Stimulated activated CD8-positive, alpha-beta memory T cell treated with anti-CD3 and anti-CD28 coated beads, Interleukin-7, amount 100 ng/mL, for 24 hours (primary cell): ENCODE data around the gene THOP1.

Source experiments
- DNase-seq: peaks from one replicate; pipeline ENCODE4 v3.0.0-alpha.2; 2020; ENCODE audit warnings: low read depth

Gene THOP1

DNA sequence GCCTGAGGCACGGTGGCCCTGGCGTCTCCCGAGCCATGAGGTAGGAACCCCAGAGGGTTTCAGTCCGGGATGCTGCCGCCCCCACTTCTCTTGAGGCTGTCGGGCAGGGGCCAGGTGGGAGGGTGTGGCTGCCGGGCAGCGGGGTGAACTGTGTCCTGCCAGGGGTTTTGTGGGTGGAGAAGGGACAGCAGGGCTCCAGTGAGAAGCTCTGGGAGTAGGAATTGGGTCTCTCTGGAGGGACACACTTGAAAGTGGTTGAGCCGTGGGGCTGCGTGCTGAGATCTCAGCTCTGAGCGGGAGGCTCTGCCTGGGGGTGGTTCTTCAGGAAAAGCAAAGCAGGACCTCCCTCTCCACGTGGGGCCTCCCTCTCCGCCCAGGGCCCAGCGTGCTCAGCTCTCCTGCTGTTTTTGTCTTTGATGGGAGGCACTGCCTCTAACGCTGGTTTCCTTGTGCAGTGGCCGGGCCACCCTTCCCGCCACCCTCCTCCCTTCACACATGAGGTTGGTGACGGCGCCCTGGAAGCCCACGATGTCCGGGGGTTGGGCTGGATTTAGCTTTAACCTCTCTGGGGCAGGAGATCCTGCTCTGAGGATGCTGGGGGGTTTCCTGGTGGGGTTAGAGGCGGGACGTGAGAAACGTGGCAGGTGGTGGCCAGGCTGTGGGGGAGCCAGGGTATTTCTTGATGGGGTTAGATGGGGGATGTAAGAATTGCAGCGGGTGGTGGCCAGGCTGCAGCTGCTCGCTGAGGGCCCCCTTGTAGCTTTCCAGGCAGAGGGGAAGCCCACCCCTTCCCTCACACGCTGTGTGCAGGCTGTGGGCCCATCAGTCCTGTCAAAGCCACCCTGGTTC is 19.1 kb downstream of the THOP1 start:
- DNase-seq, result no peak

DNA sequence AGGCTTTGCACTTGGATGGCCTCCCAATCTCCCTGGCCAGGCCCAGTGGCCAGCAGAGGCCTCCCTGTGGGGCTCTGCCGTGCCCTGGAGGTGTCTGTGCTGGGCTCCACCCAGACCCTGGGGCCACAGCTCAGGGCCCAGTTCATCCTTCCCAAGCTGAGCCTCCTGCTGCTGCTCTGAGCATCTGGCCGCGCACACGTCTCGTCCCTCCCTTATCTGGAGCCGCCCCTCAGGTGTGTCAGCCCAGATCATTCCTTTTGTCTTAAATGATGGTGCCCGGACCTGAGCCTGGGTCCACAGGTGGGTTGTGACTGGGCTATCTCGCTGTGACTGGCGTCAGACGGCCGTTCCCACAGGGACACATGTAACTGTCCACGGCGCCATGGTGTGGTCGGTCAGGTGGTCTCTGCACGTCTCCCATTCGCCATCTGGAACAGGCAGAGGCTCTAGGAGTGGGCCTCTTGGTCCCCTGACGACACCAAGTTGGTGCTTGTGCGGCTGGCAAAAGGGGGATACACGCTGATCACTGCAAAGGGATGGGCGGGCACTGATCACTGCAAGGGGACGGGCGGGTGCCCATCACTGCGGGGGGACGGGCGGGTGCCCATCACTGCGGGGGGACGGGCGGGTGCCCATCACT is 20.1 kb downstream of the THOP1 start:
- DNase-seq, result no peak

DNA sequence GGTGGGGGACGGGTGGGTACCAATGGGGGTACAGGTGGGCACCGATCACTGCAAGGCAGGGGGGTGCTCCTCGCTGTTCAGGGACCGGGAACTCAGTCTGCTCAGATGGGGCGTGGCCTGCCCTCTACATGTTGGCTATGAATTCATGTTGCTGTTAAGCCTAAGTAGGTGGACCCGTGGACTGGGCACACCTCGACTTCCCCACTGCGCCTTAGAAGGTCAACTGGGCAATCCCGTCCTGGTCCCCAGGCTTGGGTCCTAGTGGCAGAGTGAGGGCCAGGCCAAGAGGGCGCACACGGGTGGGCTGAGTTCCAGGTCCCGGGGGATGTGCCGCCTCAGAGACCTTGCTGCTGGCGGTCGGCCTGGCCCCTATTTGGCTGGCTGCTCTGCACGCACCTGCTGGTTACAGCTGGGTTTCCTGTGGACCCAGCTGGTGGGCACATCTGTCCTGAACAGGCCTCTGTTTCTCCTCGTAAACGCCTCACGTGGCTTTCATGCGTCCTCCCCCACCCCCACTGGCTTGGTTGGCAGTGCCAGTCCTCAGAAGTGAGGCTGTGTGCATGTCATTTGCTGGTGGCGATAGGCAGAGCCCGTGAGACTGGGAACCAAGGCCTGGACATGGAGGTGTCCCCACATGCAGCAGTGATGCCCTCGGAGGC is 20.8 kb downstream of the THOP1 start:
- DNase-seq, result no peak

DNA sequence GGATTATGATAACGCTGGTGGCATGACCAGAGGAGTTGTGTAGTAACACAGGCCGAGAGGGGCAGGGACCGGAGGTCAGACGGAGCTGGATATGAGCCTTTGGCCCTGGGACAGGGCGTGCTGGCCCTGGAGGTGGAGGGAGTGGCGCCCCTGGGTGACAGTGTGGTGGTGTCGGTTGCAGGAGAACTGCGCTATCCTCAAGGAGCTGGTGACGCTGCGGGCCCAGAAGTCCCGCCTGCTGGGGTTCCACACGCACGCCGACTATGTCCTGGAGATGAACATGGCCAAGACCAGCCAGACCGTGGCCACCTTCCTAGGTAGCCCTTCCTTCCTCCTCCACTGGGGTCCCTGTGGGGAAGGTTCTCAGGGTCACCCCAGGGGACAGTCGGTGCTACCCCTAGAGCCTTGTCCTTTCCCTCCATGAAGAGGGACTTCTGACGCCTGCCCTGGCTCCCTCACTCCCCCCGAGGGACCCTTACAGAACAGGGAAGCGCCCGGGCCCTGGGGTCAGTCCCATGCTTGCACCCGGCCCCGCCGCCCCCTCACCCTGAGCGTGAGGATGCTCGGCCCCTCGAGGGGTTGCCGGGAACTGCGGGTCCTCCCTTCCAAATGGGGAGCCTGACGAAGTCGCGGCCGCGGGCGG is 21.6 kb downstream of the THOP1 start:
- no peak for DNase-seq

DNA sequence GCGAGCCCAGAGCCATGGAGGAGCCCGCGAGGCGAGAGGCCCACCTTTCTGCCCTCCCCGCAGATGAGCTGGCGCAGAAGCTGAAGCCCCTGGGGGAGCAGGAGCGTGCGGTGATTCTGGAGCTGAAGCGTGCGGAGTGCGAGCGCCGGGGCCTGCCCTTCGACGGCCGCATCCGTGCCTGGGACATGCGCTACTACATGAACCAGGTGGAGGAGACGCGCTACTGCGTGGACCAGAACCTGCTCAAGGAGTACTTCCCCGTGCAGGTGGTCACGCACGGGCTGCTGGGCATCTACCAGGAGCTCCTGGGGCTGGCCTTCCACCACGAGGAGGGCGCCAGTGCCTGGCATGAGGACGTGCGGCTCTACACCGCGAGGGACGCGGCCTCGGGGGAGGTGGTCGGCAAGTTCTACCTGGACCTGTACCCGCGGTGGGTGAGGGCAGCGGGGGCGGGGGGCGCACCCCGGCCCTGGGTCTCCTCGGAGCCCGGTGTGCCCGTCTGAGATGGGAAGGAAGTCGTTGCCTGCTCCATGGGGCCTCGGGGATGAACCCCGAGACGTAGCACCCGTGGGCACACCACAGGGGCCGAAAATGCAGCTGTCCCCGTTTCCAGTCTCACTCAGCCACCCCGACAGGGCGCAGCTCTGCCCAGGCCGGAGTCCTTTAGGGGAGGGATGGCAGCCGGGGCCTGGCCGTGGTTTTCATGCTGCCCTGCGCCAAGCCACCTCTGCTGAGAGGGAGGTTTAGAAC is 22.3 kb downstream of the THOP1 start:
- DNase-seq, result no peak

DNA sequence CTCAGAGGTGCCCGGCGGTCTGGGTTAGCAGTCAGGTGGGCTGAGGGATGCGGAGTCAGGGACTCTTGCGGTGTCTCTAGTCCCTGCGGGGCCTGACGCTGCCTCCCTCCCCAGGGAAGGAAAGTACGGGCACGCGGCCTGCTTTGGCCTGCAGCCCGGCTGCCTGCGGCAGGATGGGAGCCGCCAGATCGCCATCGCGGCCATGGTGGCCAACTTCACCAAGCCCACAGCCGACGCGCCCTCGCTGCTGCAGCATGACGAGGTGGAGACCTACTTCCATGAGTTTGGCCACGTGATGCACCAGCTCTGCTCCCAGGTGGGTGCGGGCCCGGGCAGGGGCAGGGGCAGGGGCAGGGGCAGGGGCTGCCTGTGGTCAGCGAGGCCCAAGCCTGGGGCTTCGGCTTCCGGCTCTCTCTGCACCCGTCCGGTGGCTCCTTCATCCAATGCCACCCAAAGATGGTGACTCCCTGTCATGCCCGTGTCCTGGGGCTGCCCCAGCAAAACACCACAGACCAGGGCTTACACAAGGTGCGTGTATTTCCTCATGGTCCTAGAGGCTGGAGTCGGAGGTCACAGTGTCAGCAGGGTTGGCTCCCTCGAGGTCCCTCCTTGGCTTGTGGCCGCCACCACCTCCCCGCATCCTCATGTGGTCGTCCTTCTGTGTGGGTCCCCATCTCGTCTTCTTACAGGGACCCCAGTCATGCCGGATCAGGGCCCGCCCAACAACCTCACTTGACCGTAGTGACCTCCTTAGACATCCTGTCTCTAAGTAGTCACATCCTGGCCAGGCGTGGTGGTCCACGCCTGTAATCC is 23.0 kb downstream of the THOP1 start:
- DNase-seq, result no peak

DNA sequence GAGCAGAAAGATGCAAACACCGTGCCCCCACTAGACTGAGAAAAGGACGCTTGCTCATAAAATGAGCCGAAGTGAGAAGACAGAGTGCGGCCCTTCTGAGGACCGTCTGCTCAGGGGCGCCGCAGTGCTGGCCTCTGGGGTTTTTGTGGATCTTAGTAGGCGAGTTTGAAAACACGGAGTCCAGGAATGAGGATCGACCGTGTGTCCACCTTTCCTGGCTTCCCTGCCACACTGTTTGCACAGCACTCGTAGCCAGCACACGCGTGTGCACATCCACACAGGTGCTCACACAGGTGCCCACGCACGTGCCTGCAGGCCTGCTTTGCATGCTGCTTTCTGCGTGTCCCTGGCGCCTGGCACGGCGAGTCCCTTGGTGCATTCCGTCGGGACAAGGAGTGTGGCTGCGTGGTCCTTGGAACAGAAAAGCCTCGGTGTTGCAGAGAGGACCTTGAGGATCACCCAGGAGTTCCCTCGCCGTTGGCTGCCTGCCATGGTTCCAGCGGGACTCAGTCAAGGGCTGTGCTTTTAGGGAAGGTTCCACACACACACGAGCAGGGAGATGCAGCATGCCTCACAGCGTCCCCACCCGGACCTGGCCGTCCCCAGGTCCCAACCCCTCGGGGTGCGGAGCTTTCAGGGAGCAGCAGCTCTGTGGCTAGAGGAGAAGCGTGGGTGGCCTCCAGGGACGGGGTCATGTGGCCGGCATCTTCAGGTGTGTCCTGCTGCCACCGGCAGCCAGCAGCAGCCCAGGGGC is 24.3 kb downstream of the THOP1 start:
- DNase-seq, result no peak

DNA sequence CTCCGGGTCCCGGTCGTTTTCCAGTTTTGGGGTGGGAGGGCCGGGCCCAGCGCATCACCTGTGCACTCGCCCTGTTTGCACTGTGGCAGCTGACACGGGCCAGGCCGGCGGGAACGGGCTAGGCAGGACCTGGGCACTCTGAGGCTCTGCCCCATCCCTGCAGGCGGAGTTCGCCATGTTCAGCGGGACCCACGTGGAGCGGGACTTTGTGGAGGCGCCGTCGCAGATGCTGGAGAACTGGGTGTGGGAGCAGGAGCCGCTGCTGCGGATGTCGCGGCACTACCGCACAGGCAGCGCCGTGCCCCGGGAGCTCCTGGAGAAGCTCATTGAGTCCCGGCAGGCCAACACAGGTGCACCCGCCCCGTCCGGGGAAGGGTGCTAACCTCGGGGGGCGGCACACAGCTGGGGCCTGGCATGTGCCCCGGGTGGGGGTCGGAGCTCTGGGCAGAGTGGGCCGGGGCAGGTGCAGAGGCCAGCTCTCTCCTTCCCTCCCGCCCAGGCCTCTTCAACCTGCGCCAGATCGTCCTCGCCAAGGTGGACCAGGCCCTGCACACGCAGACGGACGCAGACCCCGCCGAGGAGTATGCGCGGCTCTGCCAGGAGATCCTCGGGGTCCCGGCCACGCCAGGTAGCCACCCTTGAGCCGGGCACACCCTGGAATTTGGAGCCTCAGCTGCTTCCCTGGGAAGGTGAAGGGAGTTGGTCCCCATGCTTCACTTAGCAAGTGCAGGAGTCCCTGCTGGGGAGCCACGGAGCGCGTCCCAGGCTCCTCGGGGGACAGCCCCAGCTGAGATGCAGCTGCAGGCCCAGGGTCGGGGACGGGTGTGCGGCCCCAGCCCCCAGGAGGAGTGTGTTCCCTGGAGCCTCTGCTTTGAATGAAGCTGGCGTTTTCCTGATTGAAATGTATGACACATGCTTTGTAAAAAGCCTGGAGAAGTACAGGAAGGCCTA is 25.1 kb downstream of the THOP1 start:
- no peak for DNase-seq

DNA sequence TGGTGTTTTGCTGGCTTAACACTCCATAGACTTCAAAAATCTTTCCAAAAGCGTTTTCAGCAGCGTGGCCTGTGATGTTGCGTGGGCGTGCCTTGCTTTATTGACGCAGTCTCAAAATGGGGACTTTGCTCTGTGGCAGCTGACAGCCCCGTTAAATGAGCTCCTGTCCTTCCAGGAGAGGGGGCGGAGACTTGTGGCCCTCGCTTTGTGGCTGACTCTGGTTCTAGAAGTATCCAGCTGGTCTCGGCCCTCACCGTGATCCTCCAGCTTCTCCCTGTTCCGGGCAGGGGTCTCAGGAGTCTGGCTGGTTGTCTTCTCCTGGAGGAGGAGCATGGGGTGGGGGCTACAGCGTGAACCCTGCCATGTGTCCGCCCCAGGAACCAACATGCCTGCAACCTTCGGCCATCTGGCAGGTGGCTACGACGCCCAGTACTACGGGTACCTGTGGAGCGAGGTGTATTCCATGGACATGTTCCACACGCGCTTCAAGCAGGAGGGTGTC is 26.0 kb downstream of the THOP1 start:
- no peak for DNase-seq

DNA sequence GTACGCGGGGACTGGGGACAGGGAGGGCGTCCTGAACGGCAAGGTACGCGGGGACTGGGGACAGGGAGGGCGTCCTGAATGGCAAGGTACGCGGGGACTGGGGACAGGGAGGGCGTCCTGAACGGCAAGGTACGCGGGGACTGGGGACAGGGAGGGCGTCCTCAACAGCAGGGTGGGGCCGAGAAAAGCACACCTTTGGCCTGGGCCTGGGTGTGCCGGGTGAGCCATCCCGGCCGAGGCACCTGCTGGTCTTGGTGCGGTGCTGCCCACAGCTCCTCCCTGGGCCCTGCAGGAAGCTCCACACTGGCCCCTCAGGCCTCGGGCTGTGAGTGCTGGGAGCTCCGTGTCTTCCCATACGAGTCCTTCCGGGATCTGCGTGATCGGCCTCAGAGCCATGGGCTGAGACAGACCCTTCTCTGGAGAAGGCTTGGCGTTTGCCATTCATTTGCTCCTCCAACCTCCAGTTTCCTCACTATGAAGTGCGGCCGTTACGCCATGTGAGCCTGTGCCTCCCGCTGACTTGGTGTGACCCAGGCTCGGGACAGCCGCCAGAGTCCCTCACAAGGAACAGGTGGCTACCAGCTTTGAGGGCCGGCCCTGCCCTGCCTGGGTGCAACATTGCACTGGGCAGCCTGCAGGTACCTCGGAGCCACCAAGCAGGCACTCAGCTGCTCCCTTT is 26.6 kb downstream of the THOP1 start:
- DNase-seq, result no peak

DNA sequence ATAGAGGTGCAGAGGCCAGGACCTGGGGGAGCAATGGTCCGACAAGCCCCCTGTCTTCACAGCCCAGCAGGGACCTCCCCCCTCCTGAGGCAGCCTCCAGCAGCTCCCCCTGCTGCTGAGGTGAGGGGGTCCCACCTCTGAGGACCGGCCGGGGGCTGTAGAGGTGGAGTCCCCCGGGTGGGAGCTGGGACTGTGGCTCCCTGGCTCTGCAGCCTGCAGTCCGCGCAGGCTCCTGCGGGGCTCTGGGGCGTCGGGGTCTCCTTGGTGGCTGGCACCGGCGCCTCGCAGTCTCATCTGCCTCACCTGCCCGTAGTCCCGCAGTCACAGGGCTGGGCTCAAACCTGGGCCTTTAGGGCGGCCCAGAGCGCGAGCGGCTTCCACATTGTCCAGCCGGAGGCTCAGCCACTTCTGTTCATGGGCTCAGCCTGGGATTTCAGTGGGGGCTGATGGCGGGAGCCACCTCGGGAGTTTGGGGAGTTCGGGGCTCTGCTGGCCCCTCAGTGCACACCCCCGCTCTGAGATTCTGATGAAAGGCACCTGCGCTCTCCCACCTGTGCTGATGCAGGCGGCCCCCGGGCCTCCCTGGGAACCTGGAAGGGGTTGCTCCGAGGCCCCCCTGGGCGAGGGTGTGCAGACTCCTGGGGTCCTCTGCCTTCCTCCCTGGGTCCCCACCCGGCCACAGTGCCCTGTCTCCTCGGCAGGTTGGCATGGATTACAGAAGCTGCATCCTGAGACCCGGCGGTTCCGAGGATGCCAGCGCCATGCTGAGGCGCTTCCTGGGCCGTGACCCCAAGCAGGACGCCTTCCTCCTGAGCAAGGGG is 27.3 kb downstream of the THOP1 start:
- no peak for DNase-seq

DNA sequence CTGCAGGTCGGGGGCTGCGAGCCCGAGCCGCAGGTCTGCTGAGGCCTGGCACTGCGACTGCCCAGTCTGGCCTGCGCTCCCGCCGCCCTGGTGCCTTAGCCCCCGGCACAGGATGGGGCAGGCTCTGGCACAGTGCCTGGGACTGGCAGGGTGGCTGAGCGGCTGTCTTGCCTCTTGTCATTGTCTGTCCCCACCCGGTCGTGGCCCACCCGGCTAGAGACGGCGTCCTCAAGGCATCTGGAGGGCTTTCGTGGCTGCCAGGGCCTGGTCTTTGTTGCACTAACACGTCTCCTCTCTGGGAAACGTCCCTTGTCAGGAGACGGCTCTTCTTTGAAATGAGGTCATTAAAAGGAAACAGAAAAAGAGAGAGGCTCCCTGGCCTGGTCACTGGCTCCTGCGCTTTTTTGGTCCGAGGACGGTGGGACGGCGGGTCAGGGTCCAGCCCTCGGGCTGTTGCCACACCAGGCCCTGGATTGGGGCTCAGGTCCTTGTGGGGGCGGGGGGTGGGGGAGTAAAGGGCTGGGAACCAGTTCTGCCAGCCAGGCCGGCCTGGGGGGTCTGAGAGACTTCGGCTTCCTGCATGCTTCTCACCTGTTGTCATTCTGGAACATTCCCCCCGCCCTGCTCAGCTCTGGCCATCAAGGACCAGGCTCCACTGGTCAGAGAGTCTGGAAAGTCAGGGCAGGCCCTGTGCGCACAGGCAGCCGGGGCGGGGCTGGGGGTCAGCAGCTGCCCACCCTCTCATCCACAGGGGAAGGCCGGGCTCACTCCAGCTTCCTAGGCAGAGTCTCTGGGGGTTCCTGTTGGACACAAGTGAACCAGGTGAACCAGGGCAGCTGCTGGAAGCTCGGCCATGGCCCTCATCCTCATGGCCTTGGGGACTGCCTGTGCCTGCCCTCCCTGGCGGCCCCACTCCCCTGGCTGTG is 28.2 kb downstream of the THOP1 start:
- DNase-seq, result no peak

DNA sequence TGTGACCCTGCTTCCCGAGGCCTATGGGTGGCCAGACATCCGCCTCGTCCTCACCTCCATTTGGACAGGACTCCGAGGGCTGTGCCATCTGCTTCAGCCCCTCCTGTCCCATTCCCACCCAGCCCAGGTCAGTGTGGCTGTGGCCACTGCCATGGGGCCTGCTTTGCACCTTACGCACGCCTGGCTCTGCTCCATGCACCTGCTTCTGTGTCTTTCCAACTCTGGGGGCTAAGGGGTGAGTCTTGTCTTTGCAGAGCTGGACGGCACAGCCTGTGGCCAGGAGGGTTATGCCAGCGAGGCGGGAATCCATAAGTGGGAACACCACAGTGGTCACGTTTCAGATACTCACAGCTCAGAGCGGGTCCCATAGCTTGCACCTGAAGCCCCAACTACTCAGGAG is 29.1 kb downstream of the THOP1 start:
- DNase-seq, result no peak

DNA sequence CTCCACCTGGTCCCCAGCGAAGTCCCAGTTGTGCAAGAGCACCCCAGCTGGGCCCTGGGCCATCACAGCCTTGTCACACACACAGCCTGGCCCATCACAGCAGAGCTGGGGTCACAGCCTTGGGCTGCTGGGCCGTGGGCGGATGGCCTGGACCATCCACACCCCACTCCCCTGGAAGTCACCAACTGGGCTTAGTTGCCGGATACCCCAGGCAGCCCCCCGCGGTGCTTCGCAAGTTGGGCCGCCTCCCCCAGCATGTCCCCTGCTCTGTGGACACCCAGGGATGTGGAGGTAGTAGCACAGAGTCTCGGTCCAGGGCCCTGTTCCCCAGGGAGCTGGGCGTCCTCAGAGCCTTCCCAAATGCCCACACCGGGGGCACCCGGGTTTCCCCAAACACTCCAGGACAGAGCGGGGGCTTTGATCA is 29.9 kb downstream of the THOP1 start:
- no peak for DNase-seq

DNA sequence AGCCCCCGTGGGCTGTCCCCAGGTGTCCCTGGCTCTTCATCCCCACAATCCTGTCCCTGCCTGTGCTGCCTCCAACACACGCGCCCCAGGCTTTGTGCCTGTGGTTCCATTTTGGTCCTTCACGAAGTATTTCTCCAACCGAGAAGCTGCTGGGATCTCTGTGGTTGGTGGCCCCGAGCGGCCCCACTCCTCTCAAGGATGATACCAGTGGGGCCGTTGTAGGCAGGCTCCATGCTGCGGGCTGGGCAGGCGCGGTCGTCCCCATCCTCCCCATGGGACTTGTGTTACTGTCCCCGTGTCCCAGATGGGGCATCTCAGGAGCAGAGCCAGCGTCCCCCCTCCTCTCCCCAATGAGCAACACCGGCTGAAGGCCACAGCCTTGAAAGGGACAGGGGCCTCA is 30.6 kb downstream of the THOP1 start:
- DNase-seq, result no peak

DNA sequence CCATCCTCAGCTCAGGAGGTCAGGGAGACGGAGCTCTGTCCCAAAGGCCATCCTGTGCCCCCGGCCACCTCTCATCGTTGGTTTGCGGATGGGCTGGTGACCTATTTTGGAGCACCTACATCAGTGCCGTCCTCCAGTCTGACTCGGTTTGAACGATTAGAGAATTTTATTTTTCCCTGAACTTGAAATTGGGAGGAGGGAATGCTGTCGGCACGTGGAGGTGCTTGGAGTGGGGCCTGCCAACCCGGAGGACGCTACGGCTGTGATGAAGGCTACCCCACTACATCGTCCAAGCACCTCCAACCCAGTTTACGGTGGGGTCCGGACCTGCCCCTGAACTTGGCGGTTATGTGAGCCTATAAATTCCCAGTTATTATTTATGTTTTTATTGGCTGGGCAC is 31.3 kb downstream of the THOP1 start:
- no peak for DNase-seq
